Measurements from ENCODE around the gene CAPNS2.

Gene CAPNS2

GRCh38 chr16:55566432-55567175, at the start of gene CAPNS2:
Gene CAPNS2, plus strand, starts transcription at chr16:55566684. Its CDS starts 73 bp downstream, at chr16:55566757.
- H3K4me3 ChIP-seq (ENCODE audit: low read depth, low read length), result no peak within 1 kb of the TSS
- H3K9ac ChIP-seq (ENCODE audit: low read length), result no peak within 1 kb of the TSS
- no peaks in the 10 kb centered on the region for H3K4me1 ChIP-seq (ENCODE audit: control insufficient read depth, insufficient read depth, low read length)
- H3K9me3 ChIP-seq (ENCODE audit: control insufficient read depth, insufficient read depth, low read depth, low read length), result no peaks in the 10 kb centered on the region
- no peaks in the 10 kb centered on the region for H3K36me3 ChIP-seq (ENCODE audit: control insufficient read depth, insufficient read depth, low read length)
- H3K27ac ChIP-seq (ENCODE audit: low read depth, low read length), result no peak within 1 kb of the TSS
- no peaks in the 10 kb centered on the region for H3K27me3 ChIP-seq (ENCODE audit: control insufficient read depth, insufficient read depth, low read length)

- no peak overlapping the region for H3K4me3 ChIP-seq (ENCODE audit: low read depth, low read length)
- H3K9ac ChIP-seq (ENCODE audit: low read length), result no peak overlapping the region
- no peaks in the 10 kb centered on the region for H3K36me3 ChIP-seq (ENCODE audit: control insufficient read depth, insufficient read depth, low read length)
- no peak overlapping the region for H3K27ac ChIP-seq (ENCODE audit: low read depth, low read length)
- peaks cover 5% of the 10 kb centered on the region; the same call in 1 of the 2 replicates for H3K9me3 ChIP-seq (ENCODE audit: control insufficient read depth, insufficient read depth, low read depth, low read length)
- H3K27me3 ChIP-seq (ENCODE audit: control insufficient read depth, insufficient read depth, low read length), result no peaks in the 10 kb centered on the region
- H3K4me1 ChIP-seq (ENCODE audit: control insufficient read depth, insufficient read depth, low read length), result no peaks in the 10 kb centered on the region
Observed at GRCh38 chr16:55521792-55522191, 44.7 kb upstream of the CAPNS2 start.

DNA sequence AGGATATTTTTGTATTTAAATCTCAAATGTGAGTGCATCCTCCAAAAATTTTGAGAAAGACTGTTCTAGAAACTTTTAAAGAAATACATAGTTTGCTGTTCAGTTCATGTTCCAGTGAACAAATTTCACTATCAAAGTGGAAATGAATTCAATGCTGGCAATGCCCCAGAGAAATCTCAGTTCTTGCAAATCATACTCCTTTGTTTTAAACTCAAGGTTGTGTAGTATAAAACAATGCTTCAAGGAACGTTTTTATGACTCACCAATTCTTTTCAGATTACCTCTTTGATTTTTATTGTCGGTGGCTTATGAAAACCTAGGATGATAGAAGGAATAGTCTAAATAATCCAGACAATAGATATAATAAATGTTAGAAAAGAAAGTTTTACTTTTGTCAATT, 40.0 kb upstream of the CAPNS2 start:
- H3K9me3 ChIP-seq (ENCODE audit: control insufficient read depth, insufficient read depth, low read depth, low read length), result peaks cover 5% of the 10 kb centered on the region; the same call in 1 of the 2 replicates
- H3K36me3 ChIP-seq (ENCODE audit: control insufficient read depth, insufficient read depth, low read length), result no peaks in the 10 kb centered on the region
- H3K4me3 ChIP-seq (ENCODE audit: low read depth, low read length), result no peak overlapping the region
- H3K9ac ChIP-seq (ENCODE audit: low read length), result no peak overlapping the region
- H3K27ac ChIP-seq (ENCODE audit: low read depth, low read length), result no peak overlapping the region
- H3K4me1 ChIP-seq (ENCODE audit: control insufficient read depth, insufficient read depth, low read length), result no peaks in the 10 kb centered on the region
- no peaks in the 10 kb centered on the region for H3K27me3 ChIP-seq (ENCODE audit: control insufficient read depth, insufficient read depth, low read length)

DNA sequence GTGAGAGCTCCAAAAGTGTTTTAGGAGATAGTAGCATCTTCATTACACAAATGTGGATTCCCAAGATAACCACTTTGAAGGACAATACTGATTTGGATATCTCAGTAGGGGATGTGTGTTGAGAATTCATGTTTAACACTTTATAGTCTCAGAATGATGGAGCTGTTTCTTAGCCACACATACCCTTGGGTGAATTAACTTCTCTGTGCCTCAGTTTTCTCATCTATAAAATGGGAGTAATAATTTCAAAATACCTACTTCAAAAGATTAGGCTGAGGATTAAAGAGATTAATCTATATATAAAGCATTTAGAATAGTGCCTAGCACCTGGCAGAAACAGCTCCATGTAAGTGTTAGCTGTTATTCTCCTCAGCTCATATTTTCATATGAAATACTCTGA, 38.6 kb upstream of the CAPNS2 start:
- Histone ChIP-seq H3K4me1 (ENCODE audit: control insufficient read depth, insufficient read depth, low read length) (no peaks in the 10 kb centered on the region), H3K36me3 (ENCODE audit: control insufficient read depth, insufficient read depth, low read length) (no peaks in the 10 kb centered on the region), H3K27ac (ENCODE audit: low read depth, low read length) (no peak overlapping the region), H3K27me3 (ENCODE audit: control insufficient read depth, insufficient read depth, low read length) (no peaks in the 10 kb centered on the region), H3K9ac (ENCODE audit: low read length) (no peak overlapping the region), H3K4me3 (ENCODE audit: low read depth, low read length) (no peak overlapping the region), H3K9me3 (ENCODE audit: control insufficient read depth, insufficient read depth, low read depth, low read length) (no peaks in the 10 kb centered on the region)

DNA sequence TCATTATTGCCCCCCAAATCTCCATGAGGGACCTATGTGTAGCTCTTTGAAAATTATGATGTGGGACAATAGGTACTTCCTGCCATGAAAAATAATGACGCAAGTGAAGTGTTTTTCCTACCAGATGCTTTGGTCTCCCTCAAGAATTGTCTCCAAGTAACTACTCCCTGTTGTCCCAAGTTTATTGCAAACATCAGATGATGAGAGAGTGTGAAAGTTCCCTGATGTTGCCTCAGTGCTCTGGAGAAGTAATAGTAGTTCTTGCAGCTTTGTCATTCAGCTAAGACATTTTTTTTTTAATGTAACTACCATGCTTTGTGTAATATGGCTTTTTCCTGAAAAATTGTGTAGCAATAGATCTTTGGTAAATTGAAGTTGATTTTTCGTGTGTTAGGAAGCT, 37.5 kb upstream of the CAPNS2 start:
- no peaks in the 10 kb centered on the region for H3K9me3 ChIP-seq (ENCODE audit: control insufficient read depth, insufficient read depth, low read depth, low read length)
- no peaks in the 10 kb centered on the region for H3K4me1 ChIP-seq (ENCODE audit: control insufficient read depth, insufficient read depth, low read length)
- no peak overlapping the region for H3K4me3 ChIP-seq (ENCODE audit: low read depth, low read length)
- H3K27ac ChIP-seq (ENCODE audit: low read depth, low read length), result no peak overlapping the region
- H3K27me3 ChIP-seq (ENCODE audit: control insufficient read depth, insufficient read depth, low read length), result no peaks in the 10 kb centered on the region
- H3K9ac ChIP-seq (ENCODE audit: low read length), result no peak overlapping the region
- H3K36me3 ChIP-seq (ENCODE audit: control insufficient read depth, insufficient read depth, low read length), result no peaks in the 10 kb centered on the region

GRCh38 chr16:55530316-55530856, 36.1 kb upstream of the CAPNS2 start:
- Histone ChIP-seq H3K27me3 (ENCODE audit: control insufficient read depth, insufficient read depth, low read length) (no peaks in the 10 kb centered on the region), H3K36me3 (ENCODE audit: control insufficient read depth, insufficient read depth, low read length) (no peaks in the 10 kb centered on the region), H3K4me3 (ENCODE audit: low read depth, low read length) (no peak overlapping the region), H3K9me3 (ENCODE audit: control insufficient read depth, insufficient read depth, low read depth, low read length) (no peaks in the 10 kb centered on the region), H3K27ac (ENCODE audit: low read depth, low read length) (no peak overlapping the region), H3K9ac (ENCODE audit: low read length) (no peak overlapping the region), H3K4me1 (ENCODE audit: control insufficient read depth, insufficient read depth, low read length) (no peaks in the 10 kb centered on the region)

- Histone ChIP-seq H3K9ac (ENCODE audit: low read length) (no peak overlapping the region), H3K9me3 (ENCODE audit: control insufficient read depth, insufficient read depth, low read depth, low read length) (no peaks in the 10 kb centered on the region), H3K27ac (ENCODE audit: low read depth, low read length) (no peak overlapping the region)
Observed at GRCh38 chr16:55532227-55532626, 34.3 kb upstream of the CAPNS2 start.

DNA sequence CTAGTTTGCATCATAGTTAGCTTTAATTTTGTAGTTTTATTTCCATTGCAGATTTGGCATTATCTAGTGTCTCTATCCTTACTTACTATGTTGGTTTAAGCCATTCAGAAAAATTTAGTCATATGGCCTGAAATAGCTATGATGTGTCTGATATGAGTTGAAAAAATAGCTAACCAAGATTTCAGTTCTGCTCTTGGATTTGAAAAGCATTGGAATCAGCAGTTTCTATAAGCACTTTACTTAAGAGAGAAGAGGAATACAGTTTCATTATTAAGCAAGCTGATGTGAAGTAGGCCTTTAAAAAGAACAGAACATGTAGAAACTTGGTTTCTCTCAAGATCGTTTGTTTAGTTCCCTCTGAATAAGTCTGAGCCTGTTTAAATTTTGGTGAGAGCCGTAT, 31.7 kb upstream of the CAPNS2 start:
- H3K4me3 ChIP-seq (ENCODE audit: low read depth, low read length), result no peak overlapping the region
- H3K9ac ChIP-seq (ENCODE audit: low read length), result no peak overlapping the region
- H3K27me3 ChIP-seq (ENCODE audit: control insufficient read depth, insufficient read depth, low read length), result no peaks in the 10 kb centered on the region
- H3K9me3 ChIP-seq (ENCODE audit: control insufficient read depth, insufficient read depth, low read depth, low read length), result no peaks in the 10 kb centered on the region
- no peaks in the 10 kb centered on the region for H3K4me1 ChIP-seq (ENCODE audit: control insufficient read depth, insufficient read depth, low read length)
- H3K36me3 ChIP-seq (ENCODE audit: control insufficient read depth, insufficient read depth, low read length), result no peaks in the 10 kb centered on the region
- no peak overlapping the region for H3K27ac ChIP-seq (ENCODE audit: low read depth, low read length)

More at GRCh38 chr16:55532227-55532626, 34.3 kb upstream of the CAPNS2 start:
- no peaks in the 10 kb centered on the region for H3K36me3 ChIP-seq (ENCODE audit: control insufficient read depth, insufficient read depth, low read length)
- no peak overlapping the region for H3K4me3 ChIP-seq (ENCODE audit: low read depth, low read length)
- H3K27me3 ChIP-seq (ENCODE audit: control insufficient read depth, insufficient read depth, low read length), result no peaks in the 10 kb centered on the region
- no peaks in the 10 kb centered on the region for H3K4me1 ChIP-seq (ENCODE audit: control insufficient read depth, insufficient read depth, low read length)

GRCh38 chr16:55539049-55539448, 27.4 kb upstream of the CAPNS2 start:
- no peaks in the 10 kb centered on the region for H3K4me1 ChIP-seq (ENCODE audit: control insufficient read depth, insufficient read depth, low read length)
- no peak overlapping the region for H3K27ac ChIP-seq (ENCODE audit: low read depth, low read length)
- no peaks in the 10 kb centered on the region for H3K9me3 ChIP-seq (ENCODE audit: control insufficient read depth, insufficient read depth, low read depth, low read length)
- H3K36me3 ChIP-seq (ENCODE audit: control insufficient read depth, insufficient read depth, low read length), result no peaks in the 10 kb centered on the region
- no peak overlapping the region for H3K9ac ChIP-seq (ENCODE audit: low read length)
- H3K27me3 ChIP-seq (ENCODE audit: control insufficient read depth, insufficient read depth, low read length), result no peaks in the 10 kb centered on the region
- no peak overlapping the region for H3K4me3 ChIP-seq (ENCODE audit: low read depth, low read length)

DNA sequence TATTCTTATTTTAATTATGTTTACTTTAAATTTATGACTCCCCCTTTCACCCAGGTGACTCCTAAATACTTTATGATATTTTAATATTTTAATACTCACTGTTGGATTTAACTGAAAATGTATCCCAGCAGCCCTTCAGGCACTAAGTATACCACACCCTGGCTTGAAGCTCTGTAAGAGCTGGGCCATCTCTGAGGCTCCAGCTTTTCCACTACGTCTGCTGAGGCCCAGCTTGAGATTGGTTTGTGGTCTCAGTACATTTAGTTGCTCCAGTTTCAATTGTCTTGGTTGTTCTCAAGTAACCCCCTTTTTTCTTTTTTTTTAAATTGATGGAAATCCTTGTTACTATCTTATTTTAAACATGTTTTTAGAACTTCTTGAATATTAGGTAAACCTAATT, 27.0 kb upstream of the CAPNS2 start:
- H3K9me3 ChIP-seq (ENCODE audit: control insufficient read depth, insufficient read depth, low read depth, low read length), result no peaks in the 10 kb centered on the region
- H3K27me3 ChIP-seq (ENCODE audit: control insufficient read depth, insufficient read depth, low read length), result no peaks in the 10 kb centered on the region
- no peak overlapping the region for H3K4me3 ChIP-seq (ENCODE audit: low read depth, low read length)
- H3K4me1 ChIP-seq (ENCODE audit: control insufficient read depth, insufficient read depth, low read length), result no peaks in the 10 kb centered on the region
- H3K36me3 ChIP-seq (ENCODE audit: control insufficient read depth, insufficient read depth, low read length), result no peaks in the 10 kb centered on the region
- H3K9ac ChIP-seq (ENCODE audit: low read length), result no peak overlapping the region
- no peak overlapping the region for H3K27ac ChIP-seq (ENCODE audit: low read depth, low read length)

GRCh38 chr16:55540221-55540620, 26.3 kb upstream of the CAPNS2 start:
- Histone ChIP-seq H3K9ac (ENCODE audit: low read length) (no peak overlapping the region), H3K4me1 (ENCODE audit: control insufficient read depth, insufficient read depth, low read length) (no peaks in the 10 kb centered on the region), H3K9me3 (ENCODE audit: control insufficient read depth, insufficient read depth, low read depth, low read length) (no peaks in the 10 kb centered on the region), H3K4me3 (ENCODE audit: low read depth, low read length) (no peak overlapping the region), H3K27me3 (ENCODE audit: control insufficient read depth, insufficient read depth, low read length) (no peaks in the 10 kb centered on the region), H3K27ac (ENCODE audit: low read depth, low read length) (no peak overlapping the region), H3K36me3 (ENCODE audit: control insufficient read depth, insufficient read depth, low read length) (no peaks in the 10 kb centered on the region)

Data from HUES6 (cell line).